Activated CD4-positive, alpha-beta T cell treated with anti-CD3 and anti-CD28 coated beads for 4 hours (primary cell): ENCODE measurements around the gene DENND2D.

ENCODE experiments used
- DNase-seq, 2 donors: peaks; one replicate each; pipeline ENCODE4 v3.0.0-alpha.2; 2020

Gene DENND2D

GRCh38 chr1:111202707-111203623 is 2.5 kb upstream of the DENND2D start:
- DNase-seq, result no peak

DNA sequence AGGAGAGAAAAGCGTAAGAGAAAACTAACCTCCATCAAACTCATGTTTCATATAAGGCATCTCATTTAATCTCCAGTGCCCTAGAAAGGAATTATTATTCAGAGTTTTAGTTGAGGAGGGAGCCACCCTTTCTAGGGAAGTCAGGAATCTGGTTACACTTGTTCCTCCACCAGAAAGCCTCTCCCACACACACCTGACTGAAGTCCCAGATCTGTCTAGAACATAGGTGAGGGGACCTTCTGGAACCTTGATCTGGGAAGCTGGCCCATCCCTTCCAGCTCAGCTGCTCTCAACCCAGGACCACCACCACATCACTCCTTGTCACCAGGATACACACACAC is 1.9 kb upstream of the DENND2D start:
- no peak for DNase-seq

GRCh38 chr1:111201275-111202090 is 1.0 kb upstream of the DENND2D start:
- DNase-seq, result no peak

GRCh38 chr1:111200802-111201161 is 336 bp upstream of the DENND2D start:
- DNase-seq, result no peak

DNA sequence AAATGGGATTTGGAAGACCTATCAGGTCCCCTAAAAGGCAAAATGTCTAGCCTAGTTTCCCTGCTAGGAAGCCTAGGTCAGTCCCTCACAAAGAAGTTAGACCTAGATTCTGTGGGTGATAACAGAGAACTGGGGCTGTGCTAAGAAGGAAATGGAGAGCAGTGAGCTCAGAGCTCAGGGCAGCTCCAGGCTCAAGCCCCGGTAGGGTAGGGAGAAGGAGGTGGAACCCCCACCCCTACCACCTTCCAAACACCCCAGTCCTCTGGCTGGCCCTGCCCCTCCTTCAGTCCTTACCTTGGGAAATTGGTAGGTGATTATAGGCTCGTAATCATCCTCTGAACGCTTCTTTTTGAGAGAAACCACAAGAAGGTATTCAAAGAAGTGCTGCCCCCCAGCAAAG is 1.1 kb downstream of the DENND2D start:
- DNase-seq, result no peak

DNA sequence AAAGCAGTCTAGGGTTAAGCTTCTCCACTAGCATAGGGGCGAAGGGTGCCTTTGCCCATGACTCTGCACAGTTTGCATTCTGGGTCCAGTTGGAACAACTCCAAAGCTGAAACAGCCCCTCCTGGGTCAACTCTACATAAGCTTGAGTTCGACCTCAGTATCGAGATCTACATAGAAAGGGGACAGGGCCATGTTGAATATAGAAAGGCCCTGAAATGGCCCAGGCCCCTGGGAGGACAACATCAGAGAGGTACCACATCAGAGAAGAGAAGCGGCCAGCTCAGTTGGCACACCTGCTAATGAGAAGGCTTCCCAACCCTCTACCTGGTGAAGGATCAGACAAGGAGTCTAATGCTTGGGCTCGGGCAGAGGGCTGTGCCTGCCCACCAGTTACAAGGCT is 1.6 kb downstream of the DENND2D start:
- DNase-seq, result no peak

GRCh38 chr1:111197598-111198284 is 2.7 kb downstream of the DENND2D start:
- peak; percentile 49 to 73 for DNase-seq

DNA sequence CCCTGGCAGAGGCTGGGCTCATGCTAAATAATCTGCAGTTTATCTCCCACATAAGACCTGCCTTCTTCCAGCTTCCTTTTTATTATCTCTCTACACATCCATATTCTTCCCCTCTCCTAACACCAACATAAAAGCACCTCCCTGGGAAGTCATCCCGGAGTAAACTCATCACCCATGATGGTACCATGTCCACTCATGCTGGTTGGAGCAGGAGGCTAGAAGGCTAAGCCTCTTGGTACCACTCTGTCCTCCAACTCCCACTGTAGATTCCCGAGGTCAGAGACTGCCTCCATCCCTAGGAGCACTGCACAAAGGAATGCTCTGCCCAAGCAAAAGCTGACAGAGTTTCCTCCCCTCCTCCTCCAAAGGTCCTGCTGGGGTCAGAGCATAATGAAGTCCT is 4.2 kb downstream of the DENND2D start:
- DNase-seq, result no peak

DNA sequence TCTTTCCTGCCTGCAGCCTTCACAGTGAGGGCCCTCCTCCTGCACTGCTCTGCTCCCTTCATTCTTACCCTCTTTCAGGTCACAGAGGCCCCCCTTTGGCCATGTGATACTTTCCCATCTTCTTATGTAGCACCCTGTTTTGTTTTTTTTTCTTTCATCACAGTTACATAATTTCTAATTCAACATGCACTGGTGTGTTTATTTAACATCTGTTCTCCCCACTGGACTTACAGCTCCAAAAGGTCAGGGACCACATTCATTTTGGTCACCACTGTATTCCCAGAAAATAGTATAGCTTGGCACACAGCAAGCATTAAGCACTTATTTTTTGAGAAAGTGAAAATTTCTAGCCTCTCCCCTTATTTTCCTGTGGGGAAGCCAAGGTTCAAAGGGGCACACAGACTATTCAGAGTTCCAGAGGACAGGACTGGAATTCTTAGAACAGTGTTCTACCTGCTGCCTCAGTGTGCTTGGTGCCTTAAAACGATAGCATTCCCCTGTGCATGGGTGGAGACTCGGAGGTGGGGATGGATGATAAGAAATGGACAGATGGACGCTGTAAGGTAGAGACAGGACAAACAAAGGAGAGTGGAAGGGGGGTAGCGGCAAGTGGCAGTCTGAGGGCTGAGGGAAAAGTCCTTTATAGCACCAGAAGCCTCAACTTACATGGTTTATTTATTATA is 5.3 kb downstream of the DENND2D start:
- DNase-seq, result no peak

GRCh38 chr1:111193712-111194480 is 6.5 kb downstream of the DENND2D start:
- DNase-seq, result no peak

GRCh38 chr1:111192658-111193519 is 7.6 kb downstream of the DENND2D start:
- DNase-seq, result no peak

- DNase-seq, result no peak
These were observed 8.4 kb downstream of the DENND2D start for GRCh38 chr1:111192074-111192473.

DNA sequence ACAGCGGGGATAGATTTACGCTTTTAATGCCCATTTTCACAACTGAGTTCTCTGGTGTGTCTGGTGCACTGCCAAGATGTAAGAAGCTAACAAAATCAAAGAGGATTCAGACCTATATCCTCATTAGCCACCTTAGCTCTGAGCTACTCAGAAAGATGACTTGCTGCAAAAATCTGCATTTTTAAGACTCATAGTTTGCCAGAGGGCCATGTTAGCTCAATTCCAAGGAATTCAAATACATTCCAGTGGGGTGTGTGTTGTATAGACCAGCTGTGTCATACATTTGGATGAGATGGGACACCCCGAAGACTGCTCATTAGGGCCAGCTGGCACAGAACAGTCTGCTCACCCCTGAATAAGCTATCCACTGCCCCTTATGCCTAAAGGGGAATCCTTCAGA is 8.9 kb downstream of the DENND2D start:
- DNase-seq, result no peak

DNA sequence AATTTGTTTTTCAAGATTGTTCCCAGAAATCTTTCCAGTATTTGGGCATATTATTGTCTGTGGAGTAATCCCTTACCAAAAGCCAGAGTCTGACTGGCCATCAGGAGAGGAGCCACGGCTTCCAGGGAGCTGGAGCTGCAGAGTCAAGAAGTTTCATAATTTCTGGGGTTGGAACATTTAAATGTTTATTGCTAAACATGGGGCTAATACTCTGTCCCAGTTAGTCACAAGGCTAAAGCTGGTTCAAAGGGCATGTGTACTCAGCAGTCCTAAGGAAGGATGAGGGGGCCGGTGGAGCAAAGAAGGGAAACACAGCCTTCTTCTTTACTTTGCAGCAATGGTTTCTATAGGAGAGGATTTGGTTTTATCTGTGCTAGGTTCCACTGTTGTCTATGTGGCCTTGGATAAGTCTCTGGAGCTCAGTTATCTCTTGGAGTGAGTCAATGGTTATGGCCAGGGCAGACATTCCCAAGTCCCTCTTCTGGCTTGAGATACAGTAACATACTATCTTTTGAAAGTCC is 9.5 kb downstream of the DENND2D start:
- DNase-seq, result no peak

DNA sequence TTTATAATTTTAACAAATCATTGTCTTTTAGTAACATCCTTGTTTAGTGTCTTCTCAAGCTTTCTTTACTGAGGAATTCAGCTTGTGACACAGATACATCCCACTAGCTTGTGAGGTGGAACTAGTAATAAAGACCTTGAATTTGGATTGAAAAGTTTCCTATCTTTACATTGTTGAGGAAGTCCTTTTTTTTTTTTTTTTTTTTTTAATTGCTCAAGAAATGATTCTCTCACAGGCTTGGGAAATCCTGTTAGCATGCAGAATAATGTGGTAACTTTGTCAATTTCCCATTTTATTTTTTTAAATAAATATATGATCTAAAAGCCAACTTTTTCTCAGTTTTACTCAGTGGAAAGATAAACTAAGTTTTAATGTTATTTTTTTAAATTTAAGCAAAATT is 15.8 kb downstream of the DENND2D start:
- no peak for DNase-seq

DNA sequence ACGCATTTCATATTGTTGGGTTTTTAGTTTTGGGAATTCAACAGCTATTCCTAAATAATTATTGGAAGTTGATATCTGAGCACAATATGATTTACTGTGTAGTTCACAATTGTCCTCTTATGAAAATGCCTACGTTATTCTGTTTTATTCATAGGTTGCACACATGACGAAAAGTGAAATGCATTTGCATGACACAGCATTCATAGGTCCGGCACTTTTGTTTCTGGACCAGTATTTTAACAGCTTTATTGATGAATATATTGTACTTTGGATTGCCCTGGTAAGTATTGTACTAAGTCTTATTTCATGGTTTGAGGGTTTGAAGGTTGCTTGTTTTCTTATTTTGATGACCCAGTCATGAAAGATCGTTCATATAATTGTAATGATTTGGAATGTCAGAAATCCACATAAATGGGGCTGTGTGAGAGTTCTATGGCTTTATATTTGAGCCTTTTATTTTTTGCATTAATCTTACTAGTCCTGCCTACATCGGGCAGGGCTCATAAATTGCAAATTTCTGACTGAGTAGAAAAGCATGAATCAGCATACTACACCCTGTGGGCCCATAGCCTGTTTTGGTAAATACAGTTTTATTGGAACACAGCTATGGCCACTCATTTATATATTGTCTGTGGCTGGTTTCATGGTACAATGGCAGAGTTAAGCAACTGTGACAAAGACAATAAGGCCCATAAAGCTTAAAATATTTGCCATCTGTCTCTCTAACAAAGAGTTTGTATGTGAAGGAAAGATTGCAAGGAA is 17.0 kb downstream of the DENND2D start:
- DNase-seq, result no peak

GRCh38 chr1:111182052-111182451 is 18.4 kb downstream of the DENND2D start:
- no peak for DNase-seq

DNA sequence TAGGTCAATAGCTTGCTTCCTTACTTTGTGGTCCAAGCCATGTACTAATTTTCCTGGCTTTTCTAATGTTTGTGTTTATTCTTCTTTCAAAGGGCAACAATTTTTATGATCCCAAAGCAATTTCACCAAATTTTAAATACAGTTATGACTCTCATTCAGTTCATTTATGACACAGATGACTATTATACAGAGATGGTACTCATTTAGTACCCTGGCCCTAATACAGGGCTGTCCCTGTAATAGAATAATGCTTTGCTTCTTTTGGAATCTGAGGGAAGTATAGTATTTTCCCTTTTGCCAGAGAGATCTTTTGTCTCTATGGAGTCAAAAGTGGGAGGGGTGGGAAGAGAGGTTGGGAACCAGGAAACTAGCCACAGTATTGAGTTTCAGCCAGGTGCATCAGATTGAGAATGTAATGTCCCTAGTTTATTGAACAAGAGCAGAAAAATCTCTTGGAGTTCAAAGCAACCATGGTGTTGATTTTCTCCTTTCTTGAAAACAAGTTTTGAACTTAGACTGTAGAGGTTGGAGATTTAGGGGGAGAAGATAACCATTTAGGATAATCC is 20.4 kb downstream of the DENND2D start:
- DNase-seq, result no peak

GRCh38 chr1:111176678-111177077 is 23.8 kb downstream of the DENND2D start:
- DNase-seq, result no peak

DNA sequence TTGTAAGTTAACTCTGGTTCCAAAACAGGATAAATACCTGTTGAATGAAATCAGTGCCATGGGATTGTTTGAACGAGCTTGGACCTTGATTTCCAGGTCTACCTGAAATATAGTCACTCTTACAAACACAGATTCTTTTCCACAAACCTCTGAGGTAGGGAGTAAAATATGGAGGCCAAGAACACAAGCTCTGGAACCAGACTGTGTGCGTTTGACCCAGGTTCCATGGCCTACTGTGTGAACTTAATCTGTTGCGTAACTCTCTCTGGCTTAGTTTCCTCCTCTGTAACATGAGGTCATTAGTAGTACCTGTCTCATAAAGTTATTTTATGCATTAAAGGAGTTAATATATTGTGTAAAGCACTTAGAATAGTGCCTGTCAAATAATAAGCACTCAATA is 25.1 kb downstream of the DENND2D start:
- no peak for DNase-seq
